Activated naive CD8-positive, alpha-beta T cell treated with anti-CD3 and anti-CD28 coated beads, Interleukin-2, amount 50 U/mL, for 16 hours (primary cell): ENCODE data around the gene CHD5.
"Not testable (repeated sequence)": the region's sequence is repeated elsewhere in the genome, so short reads cannot be mapped to it uniquely, and the experiment has no call there.

ENCODE experiments used
- DNase-seq: peaks from one replicate; pipeline ENCODE4 v3.0.0-alpha.2; 2020; ENCODE audit warnings: low read depth, low spot score

CHD5 gene

GRCh38 chr1:6180268-6180706, at the start of gene CHD5:
TSS of gene CHD5 (minus strand) at chr1:6180321. CDS start at chr1:6180023, 298 bp downstream.
- no peak for DNase-seq

- DNase-seq, result no peak
These were observed 45.5 kb upstream of the CHD5 start for GRCh38 chr1:6225651-6226050.

GRCh38 chr1:6224718-6225117, 44.6 kb upstream of the CHD5 start:
- DNase-seq, result no peak

- DNase-seq, result no peak
These were observed 43.5 kb upstream of the CHD5 start for GRCh38 chr1:6223617-6224016.

- DNase-seq, result no peak
These were observed 42.5 kb upstream of the CHD5 start for GRCh38 chr1:6222636-6223035.

- no peak for DNase-seq
These were observed 41.2 kb upstream of the CHD5 start for GRCh38 chr1:6221210-6221784.

GRCh38 chr1:6220236-6220635, 40.1 kb upstream of the CHD5 start:
- no peak for DNase-seq

GRCh38 chr1:6219641-6220040, 39.5 kb upstream of the CHD5 start:
- DNase-seq, result not testable (repeated sequence)

GRCh38 chr1:6218375-6219164, 38.4 kb upstream of the CHD5 start:
- no peak for DNase-seq

GRCh38 chr1:6212193-6212959, 32.3 kb upstream of the CHD5 start:
- DNase-seq, result no peak

GRCh38 chr1:6211731-6212130, 31.6 kb upstream of the CHD5 start:
- no peak for DNase-seq

- DNase-seq, result no peak
These were observed 30.7 kb upstream of the CHD5 start for GRCh38 chr1:6210591-6211355.

- no peak for DNase-seq
These were observed 29.8 kb upstream of the CHD5 start for GRCh38 chr1:6209661-6210580.

- DNase-seq, result no peak
These were observed 28.9 kb upstream of the CHD5 start for GRCh38 chr1:6208723-6209660.

- DNase-seq, result no peak
These were observed 27.8 kb upstream of the CHD5 start for GRCh38 chr1:6207921-6208320.

- no peak for DNase-seq
These were observed 27.2 kb upstream of the CHD5 start for GRCh38 chr1:6207075-6207885.

GRCh38 chr1:6206520-6206855, 26.4 kb upstream of the CHD5 start:
- DNase-seq, result no peak

GRCh38 chr1:6205849-6206519, 25.9 kb upstream of the CHD5 start, which contains the start of gene RNF207:
TSS of gene RNF207 (plus strand) at chr1:6206119. CDS start at chr1:6206536, 417 bp downstream.
- DNase-seq, result no peak
